Superior temporal gyrus (tissue), 1 donor: ENCODE data around the gene MOK.

Experiments used
- DNase-seq: peaks from one replicate; pipeline ENCODE4 v3.0.0-alpha.2; 2016; ENCODE audit errors: extremely low spot score

Gene MOK

DNA sequence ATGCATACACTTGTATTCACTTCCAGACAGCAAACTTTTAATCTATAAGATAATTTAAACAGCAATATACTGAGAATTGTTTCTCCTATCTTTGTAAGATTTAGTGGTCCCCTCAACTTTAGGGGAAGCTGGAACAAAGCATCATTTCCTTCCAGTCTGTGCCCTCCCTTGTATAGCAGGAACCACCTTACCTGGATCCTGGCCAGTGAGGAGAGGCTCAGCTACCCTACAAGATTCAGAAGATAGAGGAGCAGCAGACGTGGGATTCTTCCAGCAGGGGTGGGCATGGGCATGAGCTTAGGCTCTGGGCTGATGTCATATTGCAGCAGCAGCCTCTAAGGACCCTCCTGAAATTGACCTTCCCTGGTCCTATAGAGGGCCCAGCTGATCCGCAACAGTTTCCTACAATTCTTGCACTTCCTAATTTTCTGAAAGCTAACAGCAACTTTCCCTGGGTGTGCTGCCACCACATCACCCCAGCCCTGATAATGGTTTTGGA, 21.3 kb downstream of the MOK start:
- no peak for DNase-seq

DNA sequence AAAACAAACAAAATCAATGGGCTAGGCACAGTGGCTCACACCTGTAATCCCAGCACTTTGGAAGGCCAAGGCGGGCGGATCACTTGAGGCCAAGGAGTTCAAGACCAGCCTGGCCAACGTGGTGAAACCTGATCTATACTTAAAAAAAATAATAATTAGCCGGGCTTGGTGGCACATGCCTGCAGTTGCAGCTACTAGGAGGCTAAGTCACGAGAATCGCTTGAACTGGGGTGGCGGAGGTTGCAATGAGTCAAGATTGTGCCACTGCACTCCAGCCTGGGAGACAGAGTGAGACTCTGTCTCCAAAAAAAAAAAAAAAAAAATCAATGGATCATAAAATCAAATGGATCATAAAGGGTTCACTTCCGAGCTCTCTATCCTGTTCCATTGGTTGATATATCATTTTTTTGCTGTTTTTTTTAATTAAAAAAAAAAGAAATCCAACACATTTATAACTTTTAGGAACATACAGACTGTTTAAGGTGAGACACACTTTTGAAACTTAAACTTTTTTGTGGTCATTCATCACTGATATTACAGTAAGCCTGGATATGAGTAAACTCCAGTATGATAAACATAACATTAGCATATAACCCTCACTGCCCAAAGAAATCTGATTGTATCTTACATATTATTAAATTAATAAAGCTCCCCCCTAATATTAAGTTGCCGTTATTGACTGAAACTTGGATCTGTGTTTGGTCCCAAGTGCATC, 22.1 kb downstream of the MOK start:
- DNase-seq = no peak

DNA sequence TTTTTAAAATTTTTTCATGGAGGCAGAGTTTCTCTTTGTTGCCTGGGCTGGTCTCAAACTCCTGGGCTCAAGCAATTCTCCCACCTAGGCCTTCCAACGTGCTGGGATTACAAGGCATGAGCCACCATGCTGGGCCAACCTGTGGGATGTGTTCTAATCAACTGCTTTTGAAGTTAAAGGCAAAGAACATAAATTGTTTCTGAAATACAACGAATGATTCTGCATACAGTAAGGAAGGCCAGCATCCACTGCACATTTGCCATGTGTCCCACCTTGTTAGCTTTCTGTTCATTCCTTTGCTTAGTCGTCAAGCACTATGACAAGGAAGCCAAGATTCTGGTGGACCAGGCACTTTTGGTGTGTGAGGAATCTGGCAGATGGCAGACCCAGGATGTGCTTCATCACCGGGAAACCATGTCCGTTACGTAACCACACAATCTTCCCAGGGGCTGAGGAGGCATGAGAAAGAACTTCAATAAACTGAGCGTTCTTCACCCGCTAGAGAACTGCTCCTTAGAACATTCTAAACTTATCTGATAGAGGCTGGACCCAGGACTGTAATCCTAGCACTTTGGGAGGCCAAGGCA, 24.5 kb downstream of the MOK start:
- DNase-seq = no peak

DNA sequence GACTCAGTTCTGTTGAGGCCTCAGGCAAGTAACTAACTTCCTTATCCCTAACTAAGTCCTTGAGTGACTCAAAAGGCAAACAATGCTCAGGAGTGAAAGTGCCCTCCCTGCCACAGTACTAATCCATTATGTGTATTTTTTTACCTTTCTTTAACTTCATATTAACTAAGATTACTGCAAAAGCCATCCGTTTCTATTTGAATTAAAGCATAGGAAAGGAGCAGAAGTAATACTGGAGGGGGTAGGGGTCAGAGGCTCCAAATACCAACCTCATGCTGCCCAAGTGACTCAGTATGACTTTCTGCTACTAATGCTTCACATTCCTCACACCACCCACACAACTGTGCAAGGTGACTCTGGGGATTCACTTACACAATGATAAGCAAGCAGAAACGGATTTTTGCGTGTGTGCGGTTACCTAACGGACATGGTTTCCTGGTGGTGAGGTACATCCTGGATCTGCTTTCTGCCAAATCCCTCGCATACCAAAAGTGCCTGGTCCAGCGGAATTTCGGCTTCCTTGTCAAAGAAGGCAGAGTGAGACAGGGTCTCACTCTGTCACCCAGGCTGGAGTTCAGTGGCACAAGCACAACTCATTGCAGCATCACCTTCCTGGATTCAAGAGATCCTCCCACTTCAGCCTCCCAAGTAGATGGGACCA, 25.1 kb downstream of the MOK start:
- DNase-seq = no peak

DNA sequence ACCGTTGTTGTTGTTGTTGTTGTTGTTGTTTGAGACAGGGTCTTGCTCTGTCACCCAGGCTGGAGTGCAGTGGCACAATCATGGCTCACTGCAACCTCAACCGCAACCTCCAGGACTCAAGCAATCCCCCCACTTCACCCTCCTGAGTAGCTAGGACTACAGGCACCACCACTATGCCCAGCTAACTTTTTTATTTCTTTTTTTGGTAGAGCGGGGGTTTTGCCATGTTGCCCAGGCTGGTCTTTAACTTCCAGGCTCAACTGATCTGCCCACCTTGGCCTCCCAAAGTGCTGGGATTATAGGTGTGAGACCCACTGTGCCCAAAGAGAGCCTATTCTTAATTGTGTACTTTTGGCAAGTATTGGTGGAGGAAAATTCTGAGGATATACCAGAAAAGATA, 25.7 kb downstream of the MOK start:
- no peak for DNase-seq

DNA sequence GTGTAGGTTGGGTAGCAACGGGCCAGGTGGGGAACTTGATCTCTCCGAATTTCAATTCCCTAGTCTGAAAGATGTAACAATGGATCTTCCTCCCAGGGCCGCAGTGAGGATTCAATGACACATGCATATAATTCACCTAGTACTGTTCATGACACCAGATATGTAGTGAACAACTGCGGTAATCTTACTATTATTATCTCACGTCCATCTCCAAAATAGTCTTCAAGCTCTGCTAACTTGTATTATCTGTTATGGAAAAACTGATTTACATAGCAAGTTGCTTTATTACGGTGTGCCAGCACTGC, 26.4 kb downstream of the MOK start:
- DNase-seq = no peak

DNA sequence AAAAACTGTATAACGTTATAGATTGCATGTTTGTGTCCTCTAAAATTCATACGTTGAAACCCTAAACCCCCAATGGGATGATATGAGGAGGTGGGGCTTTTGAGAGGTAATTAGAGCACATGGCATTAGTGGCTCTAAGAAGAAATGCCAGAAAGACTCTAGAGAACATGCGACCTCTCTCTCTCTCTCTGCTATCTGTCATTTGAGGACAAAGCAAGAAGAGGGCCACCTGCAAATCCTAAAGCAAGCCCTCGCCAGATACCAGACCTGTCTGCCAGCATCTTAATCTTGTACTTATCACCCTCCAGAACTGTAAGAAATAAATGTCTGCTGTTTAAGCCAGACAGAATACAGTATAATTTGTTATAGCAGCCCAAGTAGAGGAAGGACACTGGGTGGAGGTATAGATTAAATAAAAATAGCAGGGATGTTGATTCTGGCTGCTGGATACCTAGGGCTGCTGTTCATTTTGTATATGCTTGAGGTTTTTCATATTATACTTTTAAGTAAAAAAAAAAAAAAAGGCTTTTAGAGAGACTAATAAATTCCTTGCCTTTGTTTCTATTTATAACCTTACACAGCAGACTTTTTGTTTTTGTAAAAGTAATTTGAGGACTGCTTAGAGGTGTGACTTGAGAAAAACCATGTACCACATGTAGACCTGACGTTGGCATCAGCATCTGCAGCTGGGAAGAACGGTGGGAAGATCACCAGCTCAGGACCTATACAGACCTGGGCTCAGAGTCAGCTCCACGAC, 26.9 kb downstream of the MOK start:
- no peak for DNase-seq

DNA sequence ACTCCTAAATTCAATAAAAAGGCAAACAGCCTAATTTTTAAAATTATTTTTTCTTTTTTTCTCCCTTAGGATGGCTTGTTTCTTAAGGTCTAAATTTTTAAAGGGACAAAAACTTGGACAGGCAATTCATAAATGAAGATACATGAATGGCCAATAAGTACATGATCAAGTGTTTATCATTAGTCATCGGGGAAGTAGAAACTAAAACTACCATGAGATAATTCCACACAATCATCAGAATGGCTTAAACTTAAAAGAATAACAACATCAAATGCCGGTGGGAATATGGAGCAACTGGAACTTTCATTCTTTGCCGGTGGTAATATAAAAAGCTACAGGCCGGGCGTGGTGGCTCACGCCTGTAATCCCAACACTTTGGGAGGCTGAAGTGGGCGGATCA, 29.1 kb downstream of the MOK start:
- DNase-seq = no peak

DNA sequence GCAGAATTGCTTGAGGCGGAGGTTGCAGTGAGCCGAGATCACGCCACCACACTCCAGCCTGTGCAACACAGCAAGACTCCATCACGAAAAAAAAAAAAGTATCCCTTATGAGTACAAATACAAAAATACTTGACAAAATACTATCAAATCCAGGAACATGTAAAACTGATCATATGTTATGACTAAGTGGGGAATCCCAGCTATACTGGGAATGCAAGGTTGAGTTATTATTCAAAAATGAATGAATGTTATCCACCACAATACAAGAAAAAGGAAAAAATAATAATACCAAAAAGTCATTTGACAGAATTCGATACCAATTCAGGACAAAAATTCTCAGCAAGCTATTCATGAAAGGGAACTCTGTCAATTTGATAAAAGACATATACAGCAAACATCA, 32.6 kb downstream of the MOK start:
- DNase-seq = no peak

DNA sequence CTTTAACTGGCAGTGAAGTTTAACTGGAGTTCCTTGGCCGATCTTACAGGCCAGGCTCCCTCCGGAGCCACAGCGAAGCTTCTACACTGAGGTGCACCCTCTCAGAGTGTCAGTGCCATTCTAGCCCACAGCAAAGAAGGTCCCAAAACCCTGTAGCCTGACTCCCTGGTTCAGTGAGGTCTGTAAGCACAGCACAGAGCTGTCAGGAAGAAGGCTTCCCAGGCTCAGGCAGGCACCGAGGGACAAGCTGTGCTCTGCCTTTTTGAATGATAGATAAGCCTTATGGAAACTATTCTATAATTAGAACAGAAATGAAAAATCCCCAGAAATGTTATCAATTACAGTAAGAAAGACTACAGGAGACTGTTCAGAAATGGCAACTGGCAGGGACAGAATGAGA, 40.2 kb downstream of the MOK start:
- DNase-seq = no peak

DNA sequence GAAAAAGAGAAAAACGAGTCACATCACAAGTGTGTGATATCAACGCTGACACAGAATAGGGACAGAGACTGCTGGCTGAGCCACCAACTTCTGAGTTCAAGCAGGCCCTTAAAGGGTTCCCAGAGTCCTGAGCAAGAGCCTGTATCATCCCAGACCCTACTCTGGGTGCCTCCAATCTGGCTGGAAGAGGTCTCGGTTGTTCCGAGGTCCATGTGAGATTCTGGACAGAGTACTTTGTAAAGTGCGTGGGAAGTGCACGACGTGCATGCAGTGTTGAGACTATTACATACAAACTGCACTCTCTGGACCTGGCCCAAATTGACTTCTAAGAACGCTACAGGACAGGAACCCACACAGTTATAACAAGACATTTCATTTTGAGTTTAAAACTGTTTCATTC, 40.6 kb downstream of the MOK start:
- no peak for DNase-seq

DNA sequence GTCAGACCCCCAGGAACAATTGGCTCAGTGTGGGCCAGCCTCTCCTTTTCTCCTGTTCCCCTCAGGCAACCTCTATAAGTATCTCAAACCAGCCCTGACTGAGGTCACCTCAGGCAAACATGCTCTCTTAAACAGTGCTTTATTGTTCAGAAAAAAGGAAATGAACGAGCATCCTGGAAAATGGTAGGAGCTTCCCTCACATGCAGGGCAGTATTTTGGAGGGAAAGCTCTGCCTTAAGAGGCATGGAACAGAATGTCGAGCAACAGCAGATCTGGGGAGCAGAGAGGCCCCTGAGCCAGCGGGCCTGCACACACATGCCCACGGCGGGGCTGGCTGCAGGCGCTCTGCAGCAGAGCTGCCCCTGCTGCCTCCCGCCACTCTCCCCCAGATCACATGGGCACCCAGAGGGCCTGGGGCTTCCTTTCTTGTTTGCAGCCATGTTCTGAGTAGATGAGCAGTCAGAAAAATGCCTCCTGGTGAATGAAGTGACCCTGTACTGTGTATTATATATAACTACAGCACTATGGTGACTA, 42.0 kb downstream of the MOK start:
- DNase-seq = no peak

DNA sequence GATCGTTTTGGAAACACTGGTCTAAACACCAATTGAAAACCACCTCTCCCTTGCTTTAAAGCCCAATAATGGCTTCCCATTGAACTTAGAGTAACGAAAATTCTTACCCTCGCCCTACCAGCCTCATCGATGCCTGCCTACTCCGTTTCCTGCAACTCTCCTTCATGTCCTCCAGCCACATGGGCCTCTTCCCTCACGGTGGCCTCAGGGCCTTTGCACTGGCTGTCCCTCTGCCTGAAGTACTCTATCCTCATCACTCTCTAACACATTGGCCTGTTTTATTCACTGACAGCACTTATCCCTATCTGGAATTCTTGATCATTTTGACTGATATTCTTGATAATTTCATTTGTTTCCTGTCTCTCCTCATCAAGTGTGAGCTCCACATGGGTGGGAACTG, 46.8 kb downstream of the MOK start:
- DNase-seq = no peak

DNA sequence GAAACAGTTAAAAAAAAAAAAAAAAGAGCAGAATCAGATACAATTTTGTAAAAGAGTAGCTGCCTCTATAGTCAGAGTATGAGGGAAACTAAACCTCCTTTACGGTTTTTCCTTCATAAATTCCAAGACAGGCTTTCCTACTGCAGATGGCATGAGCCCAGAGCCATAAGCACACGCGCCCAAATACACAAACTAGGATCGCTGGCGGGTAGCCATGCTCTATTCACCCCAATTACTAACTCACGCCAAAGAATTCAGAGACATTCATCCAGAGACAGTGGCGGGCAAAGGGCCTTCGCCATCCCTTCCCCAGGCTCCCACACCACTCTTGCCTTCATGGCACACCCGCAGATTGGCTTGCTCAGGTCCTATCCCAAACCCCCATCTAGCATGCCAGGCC, 48.2 kb downstream of the MOK start:
- no peak for DNase-seq

DNA sequence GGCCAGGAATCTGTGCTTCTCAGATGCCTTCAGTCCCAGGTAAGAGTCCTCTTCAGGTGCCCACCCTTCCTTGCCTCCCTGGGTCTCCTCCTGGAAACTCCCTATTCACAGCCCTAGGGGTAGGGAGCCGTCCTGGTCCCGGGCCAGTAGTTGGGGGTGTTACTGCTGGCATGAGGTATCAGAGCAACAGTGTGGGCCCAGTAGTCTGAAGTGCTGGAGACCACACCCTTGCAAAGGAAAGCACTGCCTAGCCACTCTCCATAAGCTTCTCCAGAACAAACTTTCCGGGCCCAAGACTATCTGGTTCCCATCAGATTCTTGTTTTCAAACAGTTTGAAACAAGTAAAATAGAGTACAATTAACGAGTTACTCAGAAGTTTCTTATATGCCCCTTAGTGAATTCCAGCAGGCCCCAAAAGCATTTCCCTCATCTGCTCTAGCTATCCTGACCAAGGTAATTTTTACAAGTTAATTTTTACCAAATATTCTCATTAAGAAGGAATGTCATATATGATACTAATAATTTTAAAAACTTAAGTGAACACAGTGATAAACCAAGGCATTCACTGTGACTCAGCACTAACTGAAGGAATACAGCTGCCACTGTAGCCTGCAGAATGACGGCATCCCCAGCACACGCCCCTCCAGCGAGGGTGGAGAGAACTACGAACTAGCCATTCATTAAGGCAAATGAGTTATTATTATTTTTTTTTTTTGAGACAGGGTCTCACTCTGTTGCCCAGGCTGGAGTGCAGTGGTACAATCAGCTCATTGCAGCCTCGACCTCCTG, 49.4 kb downstream of the MOK start:
- DNase-seq = no peak

DNA sequence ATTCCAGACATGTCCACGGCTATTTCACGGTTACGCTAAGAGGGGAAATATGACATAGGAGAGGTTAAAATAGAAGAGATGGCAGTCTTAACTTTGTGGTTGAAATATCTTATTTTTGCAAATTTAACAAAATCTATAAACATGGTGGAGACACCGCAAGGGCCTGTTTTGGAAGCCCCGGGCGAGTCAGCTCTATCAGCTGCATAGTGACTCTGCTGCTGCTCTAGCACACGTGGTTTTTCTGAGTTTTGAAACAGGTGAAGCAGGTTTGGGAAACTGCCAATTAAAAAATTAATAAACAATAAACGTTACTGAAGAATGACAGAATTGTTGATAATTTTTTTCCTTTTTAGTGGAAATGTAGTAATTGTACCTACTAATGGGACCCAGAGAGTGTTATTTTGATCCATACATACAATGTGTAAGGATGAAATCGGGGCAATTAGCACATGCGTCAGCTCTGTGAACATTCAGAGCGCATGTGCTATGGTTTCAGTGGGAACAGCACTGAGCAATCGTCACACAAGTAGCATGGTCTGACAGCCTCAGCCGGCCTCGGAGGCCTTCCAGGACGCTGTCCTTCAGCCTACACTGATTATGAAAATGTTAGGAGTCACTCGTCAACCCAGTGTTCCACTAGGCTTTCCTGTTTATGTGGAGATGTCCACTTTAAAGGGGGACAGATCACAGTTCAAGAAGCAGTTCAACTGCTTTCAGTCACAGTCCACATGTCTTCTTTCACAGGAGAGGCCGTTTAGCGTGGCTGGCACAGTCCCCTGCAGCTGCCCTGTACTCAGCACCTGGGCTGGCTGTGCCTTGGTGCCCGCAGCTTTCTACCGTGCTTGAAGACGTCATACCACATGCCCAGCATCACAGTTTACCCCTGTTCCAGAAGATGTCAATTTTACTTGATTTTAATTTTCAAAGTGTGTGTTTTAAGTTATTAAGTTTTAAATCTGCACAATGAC, 51.8 kb downstream of the MOK start:
- no peak for DNase-seq

DNA sequence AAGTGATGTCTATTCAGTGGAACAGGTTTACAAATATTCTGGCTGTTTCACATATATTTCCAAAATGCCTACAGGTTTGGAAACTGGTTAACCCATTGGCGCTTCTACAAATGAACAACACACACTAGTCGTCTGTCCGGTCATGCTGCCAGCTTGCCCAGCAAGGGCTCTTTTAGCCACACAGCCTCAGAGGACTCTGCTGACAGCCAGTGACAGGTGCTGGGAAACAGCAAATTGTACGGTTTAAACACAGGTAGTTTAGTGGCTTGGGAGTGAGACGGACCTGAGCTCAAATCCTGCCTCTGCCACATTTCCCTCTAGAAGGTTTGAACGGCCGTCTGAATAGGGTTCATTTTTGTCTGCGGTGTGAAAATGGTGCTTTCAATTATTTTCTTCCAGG, 53.8 kb downstream of the MOK start:
- DNase-seq = no peak

DNA sequence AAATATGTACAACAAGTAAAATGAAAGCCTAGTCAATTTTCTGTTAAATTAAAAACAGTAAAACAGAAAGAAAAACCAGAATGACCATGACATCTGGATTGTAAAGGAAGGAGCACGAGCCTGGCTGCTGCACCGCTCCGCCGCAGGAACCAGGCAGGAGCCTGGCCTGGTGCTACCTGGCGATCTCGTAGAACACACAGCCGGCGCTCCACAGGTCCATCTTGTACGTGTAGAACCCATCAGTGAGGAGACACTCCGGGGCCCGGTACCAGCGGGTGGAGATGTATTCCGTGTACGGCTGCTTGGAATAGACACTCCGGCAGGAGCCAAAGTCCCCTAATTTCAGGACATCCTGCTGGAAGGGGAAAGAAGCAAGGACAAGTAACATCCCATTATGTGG, 54.3 kb downstream of the MOK start:
- DNase-seq = no peak

DNA sequence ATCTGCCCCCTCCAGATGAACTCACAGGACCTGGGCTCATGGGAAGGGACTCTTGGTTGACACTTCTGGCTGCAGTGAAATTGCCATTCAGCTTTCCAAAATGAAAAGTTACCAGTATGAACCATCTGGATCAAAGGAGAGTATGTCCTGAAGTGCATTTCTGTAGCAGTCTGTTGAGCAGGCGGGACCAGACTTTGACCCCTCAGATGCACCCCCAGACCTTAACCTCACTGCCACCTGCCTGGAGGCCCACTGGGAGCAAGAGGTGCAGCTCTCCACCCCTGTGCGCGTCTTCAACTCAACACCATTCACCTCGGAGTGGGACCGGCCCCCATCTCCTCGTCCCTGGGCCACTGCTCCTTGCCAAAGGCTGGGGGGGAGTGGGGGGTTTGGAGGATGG, 55.0 kb downstream of the MOK start:
- no peak for DNase-seq

DNA sequence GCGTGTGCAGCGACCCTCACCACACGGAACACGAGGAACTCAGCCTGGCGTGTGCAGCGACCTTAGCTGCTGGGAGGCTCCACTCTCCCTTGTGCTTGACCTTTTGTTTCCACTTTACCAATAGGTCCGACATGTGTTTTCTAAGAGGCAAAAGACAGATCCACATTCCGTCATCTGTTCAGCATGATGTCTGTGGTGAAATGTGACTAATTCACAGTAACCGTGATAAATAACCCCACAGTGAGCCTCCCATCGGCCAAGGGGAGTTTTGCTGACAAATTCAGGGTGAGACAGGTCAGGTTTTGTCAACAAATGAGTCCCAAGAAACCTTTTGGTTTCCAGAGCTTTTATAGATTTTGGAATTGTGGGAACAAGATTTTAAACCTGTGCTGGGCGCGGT, 55.9 kb downstream of the MOK start:
- no peak for DNase-seq

DNA sequence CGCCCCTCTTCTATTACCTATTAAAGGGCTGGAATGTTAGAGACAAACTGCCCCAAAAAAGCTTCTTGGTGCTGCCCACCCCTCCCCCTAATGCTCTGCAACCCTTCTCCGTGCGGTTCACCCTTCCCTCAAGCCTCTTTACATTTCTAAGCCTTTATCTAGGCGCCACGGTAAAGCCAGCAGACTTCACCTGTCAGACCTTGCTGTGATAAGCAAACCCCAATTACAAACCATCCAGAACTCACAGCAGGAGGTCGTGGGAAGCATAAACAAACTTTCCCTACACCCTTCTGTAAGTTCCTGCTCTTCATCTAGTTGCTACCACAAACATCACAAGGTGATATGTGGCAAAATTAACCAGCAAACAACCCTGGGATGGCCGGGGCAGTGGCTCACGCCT, 56.8 kb downstream of the MOK start:
- no peak for DNase-seq
